Stimulated activated CD8-positive, alpha-beta memory T cell treated with anti-CD3 and anti-CD28 coated beads, Interleukin-15, amount 100 ng/mL, for 1 hour (primary cell): Measurements from ENCODE around the gene FBP1.
"Not testable (repeated sequence)": the region's sequence is repeated elsewhere in the genome, so short reads cannot be mapped to it uniquely, and the experiment has no call there.

ENCODE experiments used
- DNase-seq: peaks from one replicate; pipeline ENCODE4 v3.0.0-alpha.2; 2020; ENCODE audit warnings: low read depth

Gene FBP1

DNA sequence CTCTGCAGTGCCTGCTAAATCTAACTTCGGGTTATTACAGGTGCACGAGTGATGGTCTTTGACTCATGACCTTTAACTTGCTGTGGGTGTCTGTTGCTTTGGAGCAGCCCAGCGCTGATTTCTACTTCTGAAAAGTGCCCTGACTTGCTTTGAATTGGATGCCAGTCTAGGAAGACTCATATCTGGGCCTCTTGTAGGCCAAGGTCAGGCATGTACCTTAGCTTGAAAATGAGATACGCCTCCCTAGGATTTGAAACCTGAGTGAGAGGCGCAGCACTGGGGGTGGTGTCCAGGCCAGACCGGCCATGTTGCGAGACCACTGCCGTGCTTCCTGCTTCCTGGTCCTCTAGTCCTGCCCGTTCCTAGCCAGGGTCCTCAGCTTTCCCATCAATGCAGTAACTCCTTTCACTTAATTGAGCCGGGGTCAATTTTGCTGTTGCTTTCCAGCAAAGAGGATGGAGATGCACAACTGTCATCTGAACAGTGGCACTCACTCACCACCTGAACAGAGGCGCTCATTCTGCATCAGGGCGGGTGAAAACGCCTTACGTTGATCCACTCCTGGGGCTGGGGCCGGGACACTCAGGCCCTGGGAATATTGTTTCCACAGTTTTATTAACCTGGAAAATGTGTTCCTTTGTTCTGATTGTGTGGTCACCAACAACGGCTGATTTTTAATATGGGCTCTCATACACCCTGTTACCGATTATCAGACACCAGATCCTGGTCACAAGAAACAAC, 70.2 kb downstream of the FBP1 start:
- DNase-seq: no peak

DNA sequence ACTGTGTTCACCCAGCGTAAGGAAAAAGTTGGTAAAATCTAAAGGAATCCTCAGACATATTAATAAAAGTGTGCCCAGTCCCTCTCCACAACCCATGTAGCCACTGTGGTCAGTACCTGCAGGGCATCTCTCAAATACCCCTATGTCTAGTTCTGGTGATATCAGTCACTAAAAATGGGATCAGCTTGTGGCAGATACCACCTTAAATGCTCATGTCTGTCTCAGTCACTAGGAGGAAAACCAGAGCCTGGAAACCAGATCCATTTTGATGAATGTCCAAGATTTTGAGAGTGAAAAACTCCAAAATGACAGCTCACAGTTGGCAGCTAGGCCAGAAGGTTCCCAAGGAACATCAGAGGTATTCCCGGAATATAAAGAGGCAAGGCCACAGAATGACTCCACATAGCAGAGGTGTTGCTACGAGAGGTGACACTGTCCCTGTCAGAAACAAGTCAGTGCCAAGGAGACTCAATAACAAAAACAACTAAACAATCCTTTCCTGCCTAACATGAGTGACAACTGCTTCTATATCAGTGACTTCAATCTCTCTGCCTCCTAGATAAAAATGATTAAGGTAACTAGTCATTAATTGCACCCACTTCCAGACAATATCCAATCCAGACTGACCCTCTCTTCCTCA, 70.9 kb downstream of the FBP1 start:
- no peak for DNase-seq

DNA sequence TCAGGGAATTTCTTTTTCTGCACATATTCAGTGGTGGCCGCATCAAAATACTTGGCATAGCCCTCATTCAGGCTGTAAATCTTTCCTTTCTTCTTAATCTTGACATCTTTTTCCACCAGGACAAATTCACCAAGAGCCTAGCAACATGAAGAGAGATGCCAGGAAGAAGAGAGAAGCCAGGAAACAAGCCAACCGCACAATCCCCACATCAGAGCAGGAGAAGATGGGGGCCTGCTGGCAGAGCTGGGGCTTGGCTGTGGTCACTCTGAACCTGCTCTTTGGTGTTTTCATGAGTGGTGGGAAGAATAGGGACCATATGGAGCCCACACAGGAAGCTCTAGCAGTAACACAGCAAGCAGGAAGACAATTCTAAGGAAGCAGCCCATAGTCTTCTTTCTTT, 72.0 kb downstream of the FBP1 start:
- DNase-seq: no peak

DNA sequence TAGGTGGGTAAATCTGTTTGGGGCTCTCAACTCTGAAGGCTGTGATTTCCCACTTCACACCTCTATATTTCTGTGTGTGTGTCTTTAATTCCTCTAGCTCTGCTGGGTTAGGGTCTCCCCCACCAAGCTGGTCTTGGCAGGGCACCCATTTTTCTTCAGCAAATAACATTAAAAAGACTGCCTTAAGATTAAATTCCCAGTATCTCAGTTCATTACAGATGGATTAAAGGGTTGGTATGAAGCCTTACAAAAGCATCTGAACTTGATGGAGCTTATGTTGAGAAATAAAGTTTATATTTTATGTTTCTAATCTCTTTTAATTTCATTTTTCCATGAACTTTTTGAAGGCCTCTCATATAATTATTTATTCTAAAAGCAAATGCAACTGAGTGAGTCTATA, 72.8 kb downstream of the FBP1 start:
- DNase-seq: no peak

DNA sequence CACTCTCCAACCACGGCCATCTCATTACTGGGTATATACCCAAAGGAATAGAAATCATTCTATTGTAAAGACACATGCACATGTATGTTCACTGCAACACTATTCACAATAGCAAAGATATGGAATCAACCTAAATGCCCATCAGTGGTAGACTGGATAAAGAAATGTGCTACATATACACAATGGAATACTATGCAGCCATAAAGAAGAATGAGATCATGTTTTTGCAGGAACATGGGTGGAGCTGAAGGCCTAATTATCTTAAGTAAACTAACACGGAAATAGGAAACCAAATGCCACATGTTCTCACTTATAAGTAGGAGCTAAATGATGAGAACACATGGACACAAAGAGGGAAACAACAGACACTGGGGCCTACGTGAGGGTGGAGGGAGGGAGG, 75.0 kb downstream of the FBP1 start:
- DNase-seq: not testable (repeated sequence)

DNA sequence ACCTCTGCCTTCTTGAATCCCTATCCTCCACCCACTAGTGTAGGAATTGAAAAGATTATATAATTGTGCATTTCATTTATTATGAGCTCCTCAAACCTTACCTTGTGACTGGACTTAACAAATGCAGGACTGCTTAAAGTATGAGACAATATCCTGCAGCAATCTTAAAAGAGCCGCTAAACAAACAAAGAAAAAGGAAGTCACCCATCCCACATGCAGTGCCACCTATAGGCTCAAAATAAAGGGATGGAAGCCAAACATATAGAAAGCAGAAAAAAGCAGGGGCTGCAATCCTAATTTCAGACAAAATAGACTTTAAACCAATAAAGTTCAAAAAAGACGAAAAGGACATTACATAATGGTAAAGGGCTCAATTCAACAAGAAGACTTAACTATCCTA, 75.8 kb downstream of the FBP1 start:
- DNase-seq: no peak

DNA sequence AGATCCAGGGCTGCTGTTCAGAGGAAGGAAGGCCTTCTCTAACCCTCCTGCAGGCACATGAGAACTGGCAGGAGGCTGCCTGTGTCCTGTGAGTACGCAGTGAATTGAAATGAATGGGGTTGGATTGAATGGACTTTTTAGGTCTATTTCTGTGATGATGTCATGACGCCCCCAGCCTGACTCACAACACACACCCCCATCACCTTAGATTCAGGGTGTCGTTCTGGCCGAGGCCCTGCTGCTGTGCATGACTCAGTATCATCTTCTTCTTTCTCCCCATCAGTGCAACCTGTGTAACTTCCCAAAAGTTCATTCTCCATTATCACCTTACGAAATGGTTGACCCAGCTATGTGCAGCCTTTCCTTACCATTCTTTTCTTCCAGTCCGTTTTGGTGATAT, 79.1 kb downstream of the FBP1 start:
- DNase-seq: no peak

DNA sequence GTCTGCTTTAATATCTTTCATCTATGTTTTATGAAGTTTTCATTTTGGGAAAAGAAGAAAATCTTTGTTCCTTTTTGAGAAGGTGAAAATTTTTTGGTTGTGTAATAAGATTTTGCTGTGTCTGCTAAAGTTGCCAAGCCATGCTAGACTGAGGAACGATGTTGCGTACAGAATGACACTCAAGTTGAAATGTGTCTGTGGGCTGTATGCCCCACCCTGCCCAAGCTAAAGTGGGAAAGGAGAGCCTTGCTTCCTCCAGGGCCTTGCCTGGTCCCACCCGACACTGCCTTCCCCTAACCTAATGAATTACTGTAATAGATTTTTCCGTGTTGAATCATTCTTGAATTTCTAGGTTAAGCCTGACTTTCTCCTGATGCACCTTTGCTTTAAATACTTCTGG, 81.9 kb downstream of the FBP1 start:
- no peak for DNase-seq

DNA sequence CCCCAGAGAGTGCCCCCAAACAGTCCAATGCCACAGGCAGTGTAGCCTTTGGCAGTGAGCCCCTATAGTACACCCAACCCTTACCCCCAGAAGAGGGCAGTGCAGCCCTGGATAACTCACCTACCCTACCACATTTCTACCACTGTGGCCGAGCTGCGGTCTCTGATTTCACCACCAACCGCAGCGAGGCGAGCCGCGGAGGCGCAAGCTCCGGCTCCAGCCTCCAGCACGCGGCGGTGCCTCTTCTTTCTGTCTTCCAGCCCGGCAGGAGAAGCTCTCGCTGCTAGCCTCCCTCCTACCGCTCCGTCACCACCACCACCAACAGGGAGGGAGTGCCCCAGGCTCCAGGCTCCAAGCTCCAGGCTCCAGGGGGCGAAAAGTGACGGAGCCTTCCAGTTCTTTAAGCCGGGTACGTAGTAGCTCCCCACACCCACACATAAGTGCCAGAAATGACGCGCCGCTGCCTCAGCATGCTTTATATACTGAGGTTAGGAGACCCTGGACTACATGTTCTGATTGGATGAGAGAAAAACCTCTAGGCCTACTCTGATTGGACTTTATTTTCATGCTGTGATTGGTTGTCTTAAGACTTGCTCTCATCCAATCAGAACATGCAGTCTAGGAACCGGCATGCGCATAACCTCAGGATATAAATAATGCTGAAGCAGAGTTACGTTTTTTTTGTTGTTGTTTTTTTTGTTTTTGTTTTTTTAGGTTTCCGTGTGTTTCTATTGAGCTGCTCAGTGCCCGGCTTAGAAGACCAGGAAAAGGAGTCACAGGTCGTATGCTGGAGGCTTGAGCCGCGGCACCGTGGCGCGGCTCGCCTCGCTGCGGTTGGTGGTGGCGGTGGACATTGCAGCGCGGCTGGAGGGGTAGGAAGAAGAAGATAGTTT, 84.6 kb downstream of the FBP1 start, which contains the start of gene PCAT7:
Gene PCAT7, plus strand, starts transcription at position 645 of the 893 bp plus-strand sequence.
- DNase-seq: no peak

DNA sequence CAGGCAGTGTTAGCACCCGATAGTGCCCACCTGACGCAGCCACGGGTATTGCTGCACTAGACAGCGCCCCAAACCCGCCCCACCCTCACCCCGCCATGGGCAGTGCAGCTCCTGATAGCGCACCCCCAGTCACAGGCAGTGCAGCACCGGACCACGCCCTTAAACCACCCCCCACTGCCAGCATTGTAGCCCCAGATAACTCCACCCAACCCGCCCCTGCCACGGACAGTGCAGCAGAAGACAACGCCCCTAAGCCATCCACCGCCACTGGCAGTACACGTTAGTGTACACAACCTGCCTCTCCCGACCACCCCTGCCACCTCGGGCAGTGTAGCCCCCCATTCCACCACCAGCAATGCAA, 85.3 kb downstream of the FBP1 start:
- DNase-seq: no peak
